HepG2 (cell line): ENCODE results near the gene PPP1R9B. TPM values are rescaled to one million over a fixed set of nuclear protein-coding genes. Genes with fewer than 3 reads are reported as not detected.

Source experiments
- AGO1 ChIP-seq: fragments of 200-400 bp; formaldehyde crosslinking; IDR thresholded peaks from 2 replicates; pipeline ENCODE4 v1.6.1; 2017; ENCODE audit warnings: mild to moderate bottlenecking, low read depth, low read length, moderate library complexity; ENCODE audit not compliant: poor library complexity, severe bottlenecking
- BRD4 ChIP-seq: sonication (generic); formaldehyde crosslinking; IDR thresholded peaks from 2 replicates; pipeline ENCODE4 v1.4.0; 2020; ENCODE audit warnings: missing genetic modification reagents
- JDP2 ChIP-seq: sonication (generic); formaldehyde crosslinking; IDR thresholded peaks from 2 replicates; pipeline ENCODE4 v1.8.1; 2022; ENCODE audit warnings: missing genetic modification reagents, borderline replicate concordance
- KDM1A ChIP-seq: IDR thresholded peaks from 2 replicates; pipeline ENCODE4 v1.6.1; 2016; ENCODE audit warnings: missing compliant biosample characterization
- RBM22 ChIP-seq: fragments of 200-400 bp; formaldehyde crosslinking; optimal IDR thresholded peaks from 2 replicates; pipeline ENCODE3; 2017; ENCODE audit warnings: mild to moderate bottlenecking, low read length, moderate library complexity
- RFX3 ChIP-seq: IDR thresholded peaks from 2 replicates; pipeline ENCODE4 v1.6.1; 2016; ENCODE audit warnings: missing biosample characterization, missing genetic modification reagents
- SP5 ChIP-seq: IDR thresholded peaks from 2 replicates; pipeline ENCODE4 v1.6.1; 2016; ENCODE audit warnings: low read depth, borderline replicate concordance
- U2AF1 ChIP-seq: fragments of 200-400 bp; formaldehyde crosslinking; optimal IDR thresholded peaks from 2 replicates; pipeline ENCODE3; 2017; ENCODE audit warnings: mild to moderate bottlenecking, low read depth, low read length
- ZFP36 ChIP-seq: fragments of 150-350 bp; IDR thresholded peaks from 2 replicates; pipeline ENCODE4 v1.6.1; 2018; ENCODE audit warnings: borderline replicate concordance, low read length, low read depth; ENCODE audit not compliant: partially characterized antibody
- ZFP62 ChIP-seq: sonication (generic); formaldehyde crosslinking; IDR thresholded peaks from 2 replicates; pipeline ENCODE4 v1.4.0; 2020; ENCODE audit warnings: missing genetic modification reagents
- ZNF672 ChIP-seq: sonication (generic); formaldehyde crosslinking; IDR thresholded peaks from 2 replicates; pipeline ENCODE4 v1.8.1; 2022; ENCODE audit warnings: missing genetic modification reagents
- ZNF777 ChIP-seq: sonication (generic); formaldehyde crosslinking; IDR thresholded peaks from 2 replicates; pipeline ENCODE4 v1.4.0; 2020; ENCODE audit warnings: missing genetic modification reagents
- polyA plus RNA-seq, 8 experiments: library from polyadenylated mRNA; depleted of rRNA in 3 of 8; stranded (reverse) in 7 of 8; unstranded in 1 of 8; fragments of >200 nt; fragmentation: Illumina TruSeq in 4 of 8; extraction: Trizol in 4 of 8; gene quantifications; 2 replicates each; pipeline versions ENCODE4 v1.2.1 to v1.2.3, GENCODE V29; 2011 to 2016; ENCODE audit warnings: low read depth in 4 of 8, missing spikeins in 1 of 8, mixed read lengths in 1 of 8; ENCODE audit not compliant: insufficient read depth in 1 of 8
- total RNA-seq, 5 experiments: library from RNA; depleted of rRNA; stranded (reverse); fragments of >200 nt; fragmentation: Illumina TruSeq; extraction: Trizol; gene quantifications; 2 replicates each; pipeline ENCODE4 v1.2.3, GENCODE V29; 2016; ENCODE audit warnings: low read depth in 1 of 5
- TF ChIP-seq, protein P1 (sequence below): IDR thresholded peaks from 2 replicates; pipeline ENCODE4 v1.6.1; 2016; ENCODE audit warnings: low read depth
- TF ChIP-seq, protein P2 (sequence below): sonication (generic); formaldehyde crosslinking; IDR thresholded peaks from 2 replicates; pipeline ENCODE4 v1.8.1; 2022; ENCODE audit warnings: low read depth, mild to moderate bottlenecking, missing genetic modification reagents
- TF ChIP-seq, protein P3 (sequence below): sonication (generic); formaldehyde crosslinking; IDR thresholded peaks from 2 replicates; pipeline ENCODE4 v1.4.0; 2020; ENCODE audit warnings: missing genetic modification reagents
- TF ChIP-seq, protein P4 (sequence below): IDR thresholded peaks from 2 replicates; pipeline ENCODE4 v1.6.1; 2012; ENCODE audit warnings: low read length, improper control_type of control experiment

Gene PPP1R9B
- total and polyA plus RNA-seq, 2 of the 13 experiments (the other 11 are each of a cell fraction or from before 2014, with no cell fraction given): 9.4 to 15.8 TPM

DNA sequence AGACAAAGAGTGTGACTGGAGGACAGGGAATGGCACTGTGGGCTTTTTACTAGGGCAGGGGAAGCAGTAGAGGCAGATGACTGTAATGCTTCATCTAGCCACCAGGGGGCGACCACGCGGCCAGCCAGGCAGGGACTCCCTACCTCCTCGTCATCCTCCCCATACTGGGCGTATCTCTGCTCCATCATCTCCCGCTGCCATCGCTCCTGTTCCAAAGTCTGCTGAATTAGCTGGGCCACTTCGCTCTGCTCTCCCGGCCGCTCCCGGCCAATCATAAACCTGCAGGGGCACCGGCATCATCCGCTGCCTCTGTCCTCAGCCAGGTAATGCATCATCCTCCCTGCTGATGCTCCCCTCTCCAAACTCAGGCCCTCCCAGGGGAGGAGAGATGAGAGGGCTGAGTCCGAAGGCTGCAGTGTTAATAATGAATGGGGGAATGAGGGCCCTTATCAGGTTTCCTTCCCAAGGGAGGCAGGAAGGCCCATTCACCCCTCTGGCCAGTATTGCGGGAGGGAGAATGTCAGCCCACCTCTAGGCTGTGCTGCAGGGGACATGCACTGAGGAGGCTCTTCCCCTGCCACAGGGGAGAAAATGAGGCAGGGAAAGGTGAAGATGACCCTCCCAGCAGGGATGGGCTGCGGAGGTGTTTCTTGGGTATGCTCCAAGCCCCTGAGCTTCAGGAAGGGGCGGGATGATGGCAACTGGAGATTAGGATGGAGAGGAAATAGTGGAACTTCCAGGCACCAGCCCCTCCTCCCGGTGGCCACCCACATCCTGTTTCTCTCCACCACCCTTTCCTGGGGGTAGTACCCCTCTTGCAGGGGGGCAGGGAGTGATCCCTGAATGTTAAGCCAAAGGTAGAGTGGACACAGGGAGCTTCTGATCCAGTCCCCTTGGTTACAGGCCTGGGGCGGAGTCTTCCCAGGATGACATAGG is 10.3 kb downstream of the PPP1R9B start (continued):
- TF ChIP-seq, protein P1, sequence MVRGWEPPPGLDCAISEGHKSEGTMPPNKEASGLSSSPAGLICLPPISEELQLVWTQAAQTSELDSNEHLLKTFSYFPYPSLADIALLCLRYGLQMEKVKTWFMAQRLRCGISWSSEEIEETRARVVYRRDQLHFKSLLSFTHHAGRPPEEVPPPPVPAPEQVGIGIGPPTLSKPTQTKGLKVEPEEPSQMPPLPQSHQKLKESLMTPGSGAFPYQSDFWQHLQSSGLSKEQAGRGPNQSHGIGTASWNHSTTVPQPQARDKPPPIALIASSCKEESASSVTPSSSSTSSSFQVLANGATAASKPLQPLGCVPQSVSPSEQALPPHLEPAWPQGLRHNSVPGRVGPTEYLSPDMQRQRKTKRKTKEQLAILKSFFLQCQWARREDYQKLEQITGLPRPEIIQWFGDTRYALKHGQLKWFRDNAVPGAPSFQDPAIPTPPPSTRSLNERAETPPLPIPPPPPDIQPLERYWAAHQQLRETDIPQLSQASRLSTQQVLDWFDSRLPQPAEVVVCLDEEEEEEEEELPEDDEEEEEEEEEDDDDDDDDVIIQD (CRISPR knock-in tag): no peak
- no peak for TF ChIP-seq BRD4 (CRISPR knock-in tag)
- TF ChIP-seq RFX3 (CRISPR knock-in tag): no peak
- TF ChIP-seq, protein P2, sequence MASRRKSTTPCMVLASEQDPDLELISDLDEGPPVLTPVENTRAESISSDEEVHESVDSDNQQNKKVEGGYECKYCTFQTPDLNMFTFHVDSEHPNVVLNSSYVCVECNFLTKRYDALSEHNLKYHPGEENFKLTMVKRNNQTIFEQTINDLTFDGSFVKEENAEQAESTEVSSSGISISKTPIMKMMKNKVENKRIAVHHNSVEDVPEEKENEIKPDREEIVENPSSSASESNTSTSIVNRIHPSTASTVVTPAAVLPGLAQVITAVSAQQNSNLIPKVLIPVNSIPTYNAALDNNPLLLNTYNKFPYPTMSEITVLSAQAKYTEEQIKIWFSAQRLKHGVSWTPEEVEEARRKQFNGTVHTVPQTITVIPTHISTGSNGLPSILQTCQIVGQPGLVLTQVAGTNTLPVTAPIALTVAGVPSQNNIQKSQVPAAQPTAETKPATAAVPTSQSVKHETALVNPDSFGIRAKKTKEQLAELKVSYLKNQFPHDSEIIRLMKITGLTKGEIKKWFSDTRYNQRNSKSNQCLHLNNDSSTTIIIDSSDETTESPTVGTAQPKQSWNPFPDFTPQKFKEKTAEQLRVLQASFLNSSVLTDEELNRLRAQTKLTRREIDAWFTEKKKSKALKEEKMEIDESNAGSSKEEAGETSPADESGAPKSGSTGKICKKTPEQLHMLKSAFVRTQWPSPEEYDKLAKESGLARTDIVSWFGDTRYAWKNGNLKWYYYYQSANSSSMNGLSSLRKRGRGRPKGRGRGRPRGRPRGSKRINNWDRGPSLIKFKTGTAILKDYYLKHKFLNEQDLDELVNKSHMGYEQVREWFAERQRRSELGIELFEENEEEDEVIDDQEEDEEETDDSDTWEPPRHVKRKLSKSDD (CRISPR knock-in tag): no peak
- no peak for TF ChIP-seq SP5 (CRISPR knock-in tag)
- TF ChIP-seq RBM22: no peak
- no peak for TF ChIP-seq KDM1A
- no peak for TF ChIP-seq JDP2 (CRISPR knock-in tag)
- TF ChIP-seq, protein P3, sequence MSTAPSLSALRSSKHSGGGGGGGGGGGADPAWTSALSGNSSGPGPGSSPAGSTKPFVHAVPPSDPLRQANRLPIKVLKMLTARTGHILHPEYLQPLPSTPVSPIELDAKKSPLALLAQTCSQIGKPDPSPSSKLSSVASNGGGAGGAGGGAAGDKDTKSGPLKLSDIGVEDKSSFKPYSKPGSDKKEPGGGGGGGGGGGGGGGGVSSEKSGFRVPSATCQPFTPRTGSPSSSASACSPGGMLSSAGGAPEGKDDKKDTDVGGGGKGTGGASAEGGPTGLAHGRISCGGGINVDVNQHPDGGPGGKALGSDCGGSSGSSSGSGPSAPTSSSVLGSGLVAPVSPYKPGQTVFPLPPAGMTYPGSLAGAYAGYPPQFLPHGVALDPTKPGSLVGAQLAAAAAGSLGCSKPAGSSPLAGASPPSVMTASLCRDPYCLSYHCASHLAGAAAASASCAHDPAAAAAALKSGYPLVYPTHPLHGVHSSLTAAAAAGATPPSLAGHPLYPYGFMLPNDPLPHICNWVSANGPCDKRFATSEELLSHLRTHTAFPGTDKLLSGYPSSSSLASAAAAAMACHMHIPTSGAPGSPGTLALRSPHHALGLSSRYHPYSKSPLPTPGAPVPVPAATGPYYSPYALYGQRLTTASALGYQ (CRISPR knock-in tag): no peak
- no peak for TF ChIP-seq U2AF1
- no peak for TF ChIP-seq AGO1
- TF ChIP-seq ZNF777: no peak
- TF ChIP-seq ZFP36: no peak
- no peak for TF ChIP-seq ZFP62
- TF ChIP-seq, protein P4, sequence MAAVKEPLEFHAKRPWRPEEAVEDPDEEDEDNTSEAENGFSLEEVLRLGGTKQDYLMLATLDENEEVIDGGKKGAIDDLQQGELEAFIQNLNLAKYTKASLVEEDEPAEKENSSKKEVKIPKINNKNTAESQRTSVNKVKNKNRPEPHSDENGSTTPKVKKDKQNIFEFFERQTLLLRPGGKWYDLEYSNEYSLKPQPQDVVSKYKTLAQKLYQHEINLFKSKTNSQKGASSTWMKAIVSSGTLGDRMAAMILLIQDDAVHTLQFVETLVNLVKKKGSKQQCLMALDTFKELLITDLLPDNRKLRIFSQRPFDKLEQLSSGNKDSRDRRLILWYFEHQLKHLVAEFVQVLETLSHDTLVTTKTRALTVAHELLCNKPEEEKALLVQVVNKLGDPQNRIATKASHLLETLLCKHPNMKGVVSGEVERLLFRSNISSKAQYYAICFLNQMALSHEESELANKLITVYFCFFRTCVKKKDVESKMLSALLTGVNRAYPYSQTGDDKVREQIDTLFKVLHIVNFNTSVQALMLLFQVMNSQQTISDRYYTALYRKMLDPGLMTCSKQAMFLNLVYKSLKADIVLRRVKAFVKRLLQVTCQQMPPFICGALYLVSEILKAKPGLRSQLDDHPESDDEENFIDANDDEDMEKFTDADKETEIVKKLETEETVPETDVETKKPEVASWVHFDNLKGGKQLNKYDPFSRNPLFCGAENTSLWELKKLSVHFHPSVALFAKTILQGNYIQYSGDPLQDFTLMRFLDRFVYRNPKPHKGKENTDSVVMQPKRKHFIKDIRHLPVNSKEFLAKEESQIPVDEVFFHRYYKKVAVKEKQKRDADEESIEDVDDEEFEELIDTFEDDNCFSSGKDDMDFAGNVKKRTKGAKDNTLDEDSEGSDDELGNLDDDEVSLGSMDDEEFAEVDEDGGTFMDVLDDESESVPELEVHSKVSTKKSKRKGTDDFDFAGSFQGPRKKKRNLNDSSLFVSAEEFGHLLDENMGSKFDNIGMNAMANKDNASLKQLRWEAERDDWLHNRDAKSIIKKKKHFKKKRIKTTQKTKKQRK: no peak
- TF ChIP-seq ZNF672 (CRISPR knock-in tag): no peak
